Measurements from ENCODE around the gene PSME3IP1.
"Not testable (repeated sequence)": the region's sequence is repeated elsewhere in the genome, so short reads cannot be mapped to it uniquely, and the experiment has no call there.

The PSME3IP1 gene

GRCh38 chr16:57123216-57123973 lies 62.4 kb downstream of the PSME3IP1 start:
- no peak for DNase-seq

DNA sequence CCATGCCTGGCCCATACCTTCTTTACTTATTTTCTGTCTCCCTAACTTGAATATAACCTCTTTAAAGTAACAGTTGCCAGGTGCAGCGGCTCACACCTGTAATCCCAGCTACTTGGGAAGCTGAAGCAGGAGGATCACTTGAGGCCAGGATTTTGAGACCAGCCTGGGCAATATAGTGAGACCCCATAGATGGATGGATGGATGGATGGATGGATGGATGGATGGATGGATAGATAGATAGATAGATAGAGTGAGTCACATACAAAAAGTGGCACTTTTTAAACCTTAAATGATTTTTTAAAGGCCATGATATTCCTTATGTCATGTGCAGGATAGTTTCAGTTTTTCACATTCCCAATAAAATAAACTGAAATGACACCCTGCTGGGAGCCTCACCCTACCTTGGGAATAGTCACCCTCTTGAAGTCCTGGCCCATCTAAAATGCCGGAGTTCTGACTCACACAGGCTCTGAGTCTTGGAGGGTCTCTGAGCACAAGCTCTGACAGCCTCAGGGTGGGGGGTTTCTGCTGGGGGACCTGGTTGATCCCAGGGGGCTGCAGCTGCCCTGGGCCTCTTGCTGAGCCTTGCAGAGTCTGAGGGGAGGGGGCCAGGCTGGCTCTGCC lies 67.3 kb downstream of the PSME3IP1 start:
- no peak for DNase-seq

DNA sequence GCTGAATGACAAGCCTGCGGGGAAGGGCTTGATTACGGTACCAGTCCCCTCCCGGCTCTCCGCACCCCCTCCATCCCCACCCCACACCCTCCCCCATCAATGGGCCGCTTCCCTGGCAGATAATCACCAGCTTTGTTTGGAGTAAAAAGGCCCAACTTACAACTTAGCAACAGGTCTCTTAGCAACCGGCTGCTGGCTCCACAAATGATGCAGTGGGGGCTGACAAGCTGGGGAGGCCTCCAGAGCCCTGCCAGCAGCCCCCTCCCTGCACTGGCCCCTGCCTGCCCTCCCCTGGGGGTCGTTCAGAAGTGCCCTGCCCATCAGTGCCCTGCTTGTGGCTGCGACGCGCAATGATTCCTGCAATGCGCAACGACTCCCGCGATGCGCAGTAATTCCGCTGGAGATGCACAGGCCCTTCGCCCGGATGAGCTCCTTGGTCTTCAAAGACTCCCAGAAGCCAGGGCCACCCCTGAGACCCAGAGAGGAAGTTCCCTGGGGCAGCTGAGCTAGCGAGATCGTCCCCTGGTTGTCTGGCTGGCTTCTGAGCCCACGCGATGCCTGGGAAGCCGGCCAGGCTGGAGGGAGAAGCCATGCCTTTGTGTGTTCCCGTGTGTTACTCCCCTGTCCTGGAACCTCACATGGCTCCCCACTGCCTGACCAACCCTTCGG lies 70.2 kb downstream of the PSME3IP1 start:
- no peak for DNase-seq

DNA sequence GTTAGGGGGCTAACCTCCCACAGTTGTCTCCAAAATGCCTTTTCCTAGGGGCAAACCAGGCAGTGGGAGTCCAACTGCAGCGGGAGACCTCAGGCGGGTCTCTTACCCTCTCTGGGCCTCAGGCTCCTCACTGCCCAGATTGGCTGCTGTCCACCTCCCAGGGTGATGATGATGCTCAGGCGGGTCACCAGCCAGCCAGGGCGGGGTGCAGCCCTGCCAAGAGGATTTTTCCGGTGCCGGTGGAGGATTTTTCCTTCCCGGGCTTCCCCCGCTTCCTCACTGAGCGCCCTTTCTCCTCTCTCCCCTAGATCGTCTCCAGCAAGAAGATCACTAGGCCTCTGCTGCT lies 70.7 kb downstream of the PSME3IP1 start:
- no peak for DNase-seq

GRCh38 chr16:57113664-57114063 lies 72.2 kb downstream of the PSME3IP1 start:
- no peak for DNase-seq

GRCh38 chr16:57113042-57113453 lies 72.8 kb downstream of the PSME3IP1 start:
- DNase-seq, result no peak

GRCh38 chr16:57112403-57113041 lies 73.3 kb downstream of the PSME3IP1 start:
- no peak for DNase-seq

DNA sequence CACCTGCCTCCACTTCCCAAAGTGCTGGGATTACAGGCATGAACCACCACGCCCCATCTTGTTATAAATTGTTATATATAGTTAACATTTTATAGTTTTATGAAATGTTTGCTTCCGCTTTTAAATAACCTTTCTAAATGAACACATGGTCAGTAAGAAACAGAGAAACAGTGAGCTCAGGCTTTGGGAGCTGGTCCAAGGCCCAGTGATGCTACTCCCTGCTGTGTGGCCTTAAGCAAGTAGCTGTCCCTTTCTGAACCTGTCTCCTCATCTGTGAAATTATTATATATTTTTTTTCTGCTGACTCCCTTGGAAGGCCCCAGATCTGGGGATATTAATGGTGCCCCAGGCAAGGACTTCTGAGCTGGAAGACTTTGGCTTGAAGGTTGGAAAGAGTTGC lies 74.4 kb downstream of the PSME3IP1 start:
- DNase-seq, result no peak

GRCh38 chr16:57110937-57111336 lies 74.9 kb downstream of the PSME3IP1 start:
- DNase-seq, result no peak

- not testable (repeated sequence) for DNase-seq
These were observed 76.4 kb downstream of the PSME3IP1 start for GRCh38 chr16:57109259-57110105.

GRCh38 chr16:57108432-57108831 lies 77.4 kb downstream of the PSME3IP1 start:
- DNase-seq, result no peak

- no peak for DNase-seq
These were observed 78.4 kb downstream of the PSME3IP1 start for GRCh38 chr16:57107321-57107922.

GRCh38 chr16:57106767-57107166 lies 79.1 kb downstream of the PSME3IP1 start:
- no peak for DNase-seq

- DNase-seq, result no peak
These were observed 80.7 kb downstream of the PSME3IP1 start for GRCh38 chr16:57105184-57105583.

DNA sequence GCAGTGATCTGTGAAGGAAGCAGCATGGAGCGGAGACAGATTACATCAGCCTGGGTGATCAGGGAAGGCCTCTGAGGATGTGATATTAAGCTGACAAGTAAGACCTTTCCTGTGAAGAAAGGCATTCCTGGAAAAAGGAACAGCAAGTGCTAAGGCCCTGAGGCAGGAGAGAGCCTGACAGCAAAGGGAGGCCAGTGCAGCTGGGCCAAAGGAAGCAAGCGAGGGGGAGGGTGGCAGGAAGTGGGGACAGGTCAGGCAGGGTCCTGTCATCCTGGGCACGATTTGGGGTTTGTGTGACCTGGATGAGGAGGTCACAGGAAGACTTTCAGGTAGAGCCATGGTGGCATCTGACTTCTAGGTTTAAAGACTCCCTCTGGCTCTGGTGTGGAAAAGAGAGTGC lies 81.1 kb downstream of the PSME3IP1 start:
- no peak for DNase-seq

- no peak for DNase-seq
These were observed 82.7 kb downstream of the PSME3IP1 start for GRCh38 chr16:57102888-57103851.
